Fibroblast of the aortic adventitia (primary cell): ENCODE data around the gene HOMER3. TPM values are rescaled to one million over a fixed set of nuclear protein-coding genes. Genes with fewer than 3 reads are reported as not detected.
A peak's percentile ranks its signal among the peaks of the same experiment; 100 is the strongest.

Experiments used
- DNase-seq: peaks from one replicate; pipeline ENCODE4 v3.0.0-alpha.2; 2010; ENCODE audit warnings: low read depth
- H3K4me3 ChIP-seq: 2 replicates; pipeline ENCODE4 v1.5.1; 2011; ENCODE audit warnings: low read depth, mild to moderate bottlenecking, control low read depth, low read length, moderate library complexity
- CTCF ChIP-seq: IDR thresholded peaks from 2 replicates; pipeline ENCODE4 v1.5.1; 2011; ENCODE audit warnings: mild to moderate bottlenecking, low read length, control low read depth, inconsistent platforms; ENCODE audit not compliant: insufficient read depth
- total RNA-seq: library from RNA; depleted of rRNA; stranded (reverse); fragments of >200 nt; gene quantifications from 2 replicates; pipeline ENCODE4 v1.2.3, GENCODE V29; 2012; ENCODE audit warnings: low replicate concordance

The HOMER3 gene
- total RNA-seq, 1 donor = 68.7 TPM

DNA sequence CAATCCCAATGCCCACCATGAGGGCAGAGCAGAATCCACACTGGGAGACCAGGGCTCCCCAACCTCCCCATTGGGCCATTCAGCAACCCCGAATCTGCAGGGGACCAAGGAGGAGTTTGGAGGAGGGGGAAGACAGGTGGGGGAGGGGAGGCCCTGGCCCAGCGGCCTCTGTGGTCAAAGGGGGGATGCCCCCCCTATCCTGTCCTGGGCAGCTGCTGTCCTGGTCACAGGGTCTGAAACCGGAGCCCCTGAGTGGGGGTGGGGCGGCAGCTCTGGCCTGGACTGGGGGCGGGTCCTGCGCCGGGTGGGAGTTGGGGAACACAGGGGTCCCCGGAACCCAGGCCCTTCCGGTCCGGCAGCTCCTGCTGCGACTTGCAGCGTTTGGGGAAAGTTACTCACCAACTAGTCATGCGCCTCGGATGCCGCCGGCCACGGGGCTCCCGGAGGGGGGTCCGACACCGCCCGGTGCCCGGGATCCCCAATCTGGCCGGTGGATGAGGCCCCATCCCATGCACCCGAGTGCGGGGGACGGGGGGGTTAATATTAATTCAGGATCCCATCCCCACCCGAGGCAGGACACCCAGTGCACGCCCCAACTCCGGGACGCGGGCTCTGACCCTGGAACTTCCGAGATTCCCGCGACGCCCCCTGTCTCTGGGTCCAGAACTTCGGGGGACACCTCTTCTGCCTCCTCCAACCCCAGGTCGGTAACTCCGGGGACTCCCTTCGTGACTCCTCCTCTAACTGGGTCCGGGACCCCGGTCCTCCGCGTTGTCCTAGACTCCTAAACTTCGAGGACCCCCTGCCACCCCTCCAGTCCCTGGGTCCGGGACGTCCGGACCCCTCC, 872 bp downstream of the HOMER3 start:
- peak; percentile 40 for DNase-seq
- H3K4me3 ChIP-seq = peak overlapping the region; percentile 94
- TF ChIP-seq CTCF = peak; percentile 0

GRCh38 chr19:18939163-18939562, 1.9 kb downstream of the HOMER3 start:
- TF ChIP-seq CTCF = no peak
- peak overlapping the region; percentile 94 for H3K4me3 ChIP-seq
- DNase-seq = no peak

DNA sequence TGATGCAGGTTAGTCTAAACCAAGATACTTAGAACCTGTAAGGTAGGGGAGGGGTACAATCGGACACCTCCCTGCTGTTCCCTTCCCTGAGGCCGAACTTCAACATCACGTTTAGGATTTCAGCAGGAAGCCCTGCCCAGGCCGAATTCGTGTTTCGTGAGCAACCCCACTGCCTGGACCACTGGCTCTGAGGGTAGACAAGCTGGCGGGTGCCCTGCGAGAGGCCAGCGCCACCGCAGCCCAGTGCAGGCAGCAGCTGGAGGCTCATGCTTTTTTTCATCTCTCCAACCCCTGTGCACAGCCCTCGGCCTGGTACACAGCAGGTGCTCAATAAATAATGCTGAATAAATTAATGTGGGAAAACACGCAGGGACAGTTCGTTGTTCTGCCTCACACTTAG, 7.7 kb downstream of the HOMER3 start:
- no peak for DNase-seq
- H3K4me3 ChIP-seq = no peak overlapping the region
- TF ChIP-seq CTCF = no peak

GRCh38 chr19:18932216-18932841, 8.7 kb downstream of the HOMER3 start:
- DNase-seq = peak; percentile 39
- H3K4me3 ChIP-seq = no peak overlapping the region

DNA sequence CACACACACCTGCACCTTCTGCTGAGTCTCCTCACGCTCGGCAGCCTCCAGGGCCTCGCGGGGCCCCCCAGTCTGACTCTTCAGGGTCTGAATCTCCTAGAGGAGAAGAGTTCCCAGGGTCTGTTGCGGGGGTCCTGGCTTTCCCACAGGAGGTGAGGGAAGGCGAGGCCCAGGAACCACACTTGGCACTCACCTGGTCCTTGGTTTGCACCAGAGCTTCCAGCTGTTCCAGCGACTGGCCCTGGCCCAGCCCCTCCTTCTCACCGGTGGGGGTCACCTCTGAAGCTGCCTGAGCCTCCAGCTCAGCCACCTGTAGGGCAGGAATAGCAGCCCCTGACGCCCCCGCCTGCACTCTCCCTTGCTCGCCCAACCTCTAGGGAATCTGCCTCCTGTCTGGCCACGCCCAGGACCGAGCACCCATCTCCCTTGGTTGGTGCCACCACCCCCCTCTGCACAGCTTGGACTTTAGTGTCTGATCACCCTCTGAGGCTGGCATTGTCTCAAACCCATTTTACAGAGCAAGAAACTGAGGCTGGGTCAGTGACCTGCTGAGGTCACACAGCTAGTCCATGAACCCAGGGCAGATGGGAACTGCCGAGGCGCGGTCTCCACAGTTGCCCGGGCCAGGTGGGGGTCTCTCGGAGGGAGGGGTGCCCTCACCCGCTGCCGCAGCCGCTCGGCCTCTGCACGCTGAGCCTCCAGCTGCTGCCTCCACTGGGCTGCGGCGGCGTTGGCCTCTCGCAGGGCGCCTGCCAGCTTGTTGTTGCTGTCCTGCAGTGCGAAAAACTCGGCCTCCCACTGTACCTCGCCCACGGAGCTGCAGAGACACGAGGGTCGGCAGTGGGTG, 9.5 kb downstream of the HOMER3 start:
- DNase-seq = no peak
- TF ChIP-seq CTCF = no peak
- H3K4me3 ChIP-seq = no peak overlapping the region

More at GRCh38 chr19:18932216-18932841, 8.7 kb downstream of the HOMER3 start:
- TF ChIP-seq CTCF = no peak

- DNase-seq = no peak
- TF ChIP-seq CTCF = no peak
- H3K4me3 ChIP-seq = no peak overlapping the region
These were observed 11.7 kb downstream of the HOMER3 start for GRCh38 chr19:18929311-18929710.
